Left lung (tissue), 10 donors: ENCODE results near the gene ZDHHC12. TPM values are rescaled to one million over a fixed set of nuclear protein-coding genes. Genes with fewer than 3 reads are reported as not detected.
A peak's percentile ranks its signal among the peaks of the same experiment; 100 is the strongest.

Source experiments
- ATAC-seq: fragments of 200-7000 bp; cut with Tn5 transposase; one replicate; pipeline ENCODE4 v1.9.1; 2020; ENCODE audit warnings: moderate library complexity
- DNase-seq, 4 donors: peaks; one replicate each; pipeline ENCODE4 v3.0.0-alpha.2; 2013 to 2020
- H3K27ac ChIP-seq, 2 donors: fragments of 200-600 bp; sonication (generic) in 1 of 2; one replicate each; pipeline versions ENCODE4 v1.5.0 to v1.8.0; 2020 to 2021
- H3K27me3 ChIP-seq, 2 donors: fragments of 200-600 bp; sonication (generic) in 1 of 2; one replicate each; pipeline versions ENCODE4 v1.5.0 to v1.8.0; 2020 to 2021
- H3K36me3 ChIP-seq, 2 donors: fragments of 200-600 bp; sonication (generic) in 1 of 2; one replicate each; pipeline versions ENCODE4 v1.5.0 to v1.8.0; 2020 to 2021
- H3K4me1 ChIP-seq, 2 donors: fragments of 200-600 bp; one replicate each; pipeline ENCODE4 v1.8.0; 2021
- H3K4me3 ChIP-seq, 2 donors: fragments of 200-600 bp; sonication (generic) in 1 of 2; one replicate each; pipeline versions ENCODE4 v1.5.0 to v1.8.0; 2020 to 2021; ENCODE audit warnings: mild to moderate bottlenecking in 1 of 2
- H3K9me3 ChIP-seq, 2 donors: fragments of 200-600 bp; sonication (generic) in 1 of 2; one replicate each; pipeline versions ENCODE4 v1.5.0 to v1.8.0; 2020 to 2021
- CTCF ChIP-seq, 2 donors: fragments of 200-600 bp; sonication (generic) in 1 of 2; IDR thresholded peaks; one replicate each; pipeline versions ENCODE4 v1.5.0 to v1.8.0; 2021; ENCODE audit warnings: antibody characterized with exemption in 2 of 2
- intact Hi-C, 2 donors: fragments of 100-400 bp; cut with DNase I; formaldehyde crosslinking; loops; one replicate each; pipeline versions ENCODE4 v1.11.2 to v1.14.2; 2022
- polyA plus RNA-seq, 6 donors: library from polyadenylated mRNA; unstranded; fragments of 120-200 nt; gene quantifications; one replicate each; pipeline ENCODE4 v1.2.1, GENCODE V29; 2013; ENCODE audit not compliant: insufficient read length in 6 of 6
- total RNA-seq, 2 donors: library from RNA; stranded (reverse); fragmentation: NEBNext Ultra II Directional; extraction: Animal tissue kit (Norgen Biotek cat#: 25700); gene quantifications; one replicate each; pipeline ENCODE4 v1.2.1, GENCODE V29; 2021
- donor health status: DM: no; HTN: yes; CAD: no.
- donor health status: DM: no; HTN: no; CAD: no.

The ZDHHC12 gene
- total and polyA plus RNA-seq, 8 donors, result 10.8 to 48.9 (median 12.0) TPM

GRCh38 chr9:128722380-128723351, 1.3 kb downstream of the ZDHHC12 start:
- Histone ChIP-seq H3K27ac (peak overlapping the region in 1 of 2 donors; percentile 76), H3K36me3 (peaks cover 0 to 25% of the 10 kb centered on the region in 2 donors), H3K4me1 (peaks cover 0 to 21% of the 10 kb centered on the region in 2 donors), H3K27me3 (no peaks in the 10 kb centered on the region), H3K9me3 (no peaks in the 10 kb centered on the region), H3K4me3 (peak overlapping the region in 1 of 2 donors; percentile 75)
- no peak for TF ChIP-seq CTCF (IDR thresholded peaks at IDR 0.05)
- ATAC-seq (no peak), DNase-seq (no peak)
- intact Hi-C loops, result no loop called here

GRCh38 chr9:128721487-128722010, 2.4 kb downstream of the ZDHHC12 start:
- no peak overlapping the region for H3K27ac ChIP-seq
- no peak for ATAC-seq
- intact Hi-C loops, result no loop called here
- no peak overlapping the region for H3K4me3 ChIP-seq
- TF ChIP-seq CTCF (IDR thresholded peaks at IDR 0.05), result no peak
- H3K4me1 ChIP-seq, result peaks cover 0 to 21% of the 10 kb centered on the region in 2 donors
- DNase-seq, result no peak
- H3K36me3 ChIP-seq, result peaks cover 0 to 25% of the 10 kb centered on the region in 2 donors
- no peaks in the 10 kb centered on the region for H3K27me3 ChIP-seq
- no peaks in the 10 kb centered on the region for H3K9me3 ChIP-seq

- Histone ChIP-seq H3K36me3 (peaks cover 0 to 25% of the 10 kb centered on the region in 2 donors), H3K4me1 (peaks cover 0 to 21% of the 10 kb centered on the region in 2 donors), H3K4me3 (no peak overlapping the region), H3K27ac (no peak overlapping the region), H3K9me3 (no peaks in the 10 kb centered on the region), H3K27me3 (no peaks in the 10 kb centered on the region)
- DNase-seq, result no peak
- ATAC-seq, result no peak
- no peak for TF ChIP-seq CTCF (IDR thresholded peaks at IDR 0.05)
- intact Hi-C loops, result no loop called here
These were observed 3.0 kb downstream of the ZDHHC12 start for GRCh38 chr9:128720841-128721486.

GRCh38 chr9:128719919-128720605, 3.9 kb downstream of the ZDHHC12 start:
- no peak overlapping the region for H3K27ac ChIP-seq
- peak in 1 of 4 donors; percentile 66 for DNase-seq

More at GRCh38 chr9:128719919-128720605, 3.9 kb downstream of the ZDHHC12 start:
- H3K4me1 ChIP-seq, result peaks cover 0 to 19% of the 10 kb centered on the region in 2 donors
- intact Hi-C loops, result no loop called here
- no peak for TF ChIP-seq CTCF (IDR thresholded peaks at IDR 0.05)
- peaks cover 0 to 32% of the 10 kb centered on the region in 2 donors for H3K36me3 ChIP-seq
- H3K9me3 ChIP-seq, result no peaks in the 10 kb centered on the region
- no peak for ATAC-seq
- no peaks in the 10 kb centered on the region for H3K27me3 ChIP-seq
- no peak overlapping the region for H3K4me3 ChIP-seq
